HG02623 (cell line): ENCODE results near the gene HNRNPH2.

Source experiments
- ATAC-seq: cut with Tn5 transposase; IDR thresholded peaks from one replicate; pipeline ENCODE4 v1.9.1; 2021; ENCODE audit warnings: moderate library complexity; ENCODE audit not compliant: unreplicated experiment

HNRNPH2 gene

GRCh38 chrX:101452056-101452455 is 44.0 kb downstream of the HNRNPH2 start:
- no peak for ATAC-seq

DNA sequence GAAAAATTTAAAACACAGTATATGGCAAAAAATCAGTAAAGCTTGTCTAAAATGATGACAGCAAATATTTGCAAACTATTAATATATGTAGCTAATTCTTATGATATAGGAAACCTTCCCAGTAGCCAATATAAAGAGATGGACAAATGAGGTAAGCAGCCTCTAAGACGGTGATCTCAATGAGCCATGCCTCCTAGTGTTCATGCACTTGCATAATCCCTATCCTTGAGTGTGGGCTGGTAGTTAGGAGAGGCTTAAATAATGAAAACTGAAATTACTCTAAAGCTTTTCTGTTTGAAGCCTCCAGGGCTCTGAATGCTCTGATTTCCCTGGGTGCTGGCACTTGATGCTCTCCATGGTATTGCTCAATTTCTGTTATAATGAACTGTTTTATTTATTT is 52.6 kb downstream of the HNRNPH2 start:
- ATAC-seq = no peak

GRCh38 chrX:101462892-101463291 is 54.9 kb downstream of the HNRNPH2 start:
- ATAC-seq = no peak
